Fibroblast of lung (primary cell): ENCODE results near the gene SDK1.

Experiments
- CTCF ChIP-seq, 2 donors: IDR thresholded peaks in 1 of 2; conservative IDR thresholded peaks in 1 of 2; 1 replicate in 1 of 2; 2 replicates in 1 of 2; pipeline ENCODE4 v1.5.1; 2011 to 2012; ENCODE audit warnings: low read length in 2 of 2, control low read depth in 1 of 2, inconsistent platforms in 1 of 2, low read depth in 1 of 2, mild to moderate bottlenecking in 1 of 2
- EZH2 ChIP-seq: IDR thresholded peaks from 2 replicates; pipeline ENCODE4 v1.5.1; 2012; ENCODE audit warnings: low read length, control low read depth, mild to moderate bottlenecking; ENCODE audit errors: missing control alignments

DNA sequence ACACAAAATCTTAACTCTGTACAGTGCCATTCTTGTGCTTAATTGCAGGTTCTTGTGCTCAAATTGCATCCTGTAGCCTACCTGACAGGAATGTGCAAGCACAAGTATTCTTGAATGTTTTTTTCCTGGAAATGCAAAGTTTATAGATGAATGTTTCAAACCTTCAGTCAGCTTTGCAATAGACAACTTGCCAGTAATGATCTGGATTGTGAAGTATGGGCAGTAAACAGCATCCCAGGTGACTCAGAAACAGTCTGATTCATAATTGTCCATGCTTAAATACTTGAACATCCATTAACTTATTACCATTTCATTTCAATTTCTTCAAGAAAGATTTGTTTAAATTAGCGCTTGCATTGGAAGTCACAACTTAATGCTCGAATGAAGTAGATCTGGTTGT lies 347.2 kb downstream of the SDK1 start:
- no peak for TF ChIP-seq CTCF (conservative IDR thresholded peaks at IDR 0.05 in 1 of 2, IDR thresholded peaks at IDR 0.05 in 1 of 2; ENCODE audit: low read depth in 1 of 2, low read length in 2 of 2)
- no peak for TF ChIP-seq EZH2
